Ramos (cell line): ENCODE measurements around the gene METRNL.

Source experiments
- in situ Hi-C: fragments of 300-500 bp; cut with MboI; formaldehyde crosslinking; loops from one replicate; pipeline ENCODE4 v1.14.3; 2022; ENCODE audit warnings: low sequenced_read_pairs; ENCODE audit not compliant: unreplicated experiment

The METRNL gene

GRCh38 chr17:83089328-83090132, 10.1 kb downstream of the METRNL start:
- in situ Hi-C loops, result no loop called here

GRCh38 chr17:83090444-83091256, 11.2 kb downstream of the METRNL start:
- in situ Hi-C loops, result no loop called here

GRCh38 chr17:83091257-83092141, 12.1 kb downstream of the METRNL start:
- in situ Hi-C loops, result no loop called here

GRCh38 chr17:83092186-83092585, 12.8 kb downstream of the METRNL start:
- in situ Hi-C loops, result no loop called here

GRCh38 chr17:83092931-83093330, 13.5 kb downstream of the METRNL start:
- in situ Hi-C loops, result no loop called here

GRCh38 chr17:83093506-83093905, 14.1 kb downstream of the METRNL start:
- in situ Hi-C loops, result no loop called here

GRCh38 chr17:83094291-83094690, 14.9 kb downstream of the METRNL start:
- in situ Hi-C loops, result no loop called here

- in situ Hi-C loops, result no loop called here
Observed at GRCh38 chr17:83095016-83095415, 15.6 kb downstream of the METRNL start.

GRCh38 chr17:83096401-83097224, 17.2 kb downstream of the METRNL start:
- in situ Hi-C loops, result no loop called here

- in situ Hi-C loops, result no loop called here
Observed at GRCh38 chr17:83097831-83098230, 18.4 kb downstream of the METRNL start.

GRCh38 chr17:83098241-83099085, 19.1 kb downstream of the METRNL start:
- in situ Hi-C loops, result no loop called here

- in situ Hi-C loops, result no loop called here
Observed at GRCh38 chr17:83099086-83099555, 19.7 kb downstream of the METRNL start.

GRCh38 chr17:83099570-83100181, 20.3 kb downstream of the METRNL start:
- in situ Hi-C loops, result no loop called here

- in situ Hi-C loops, result no loop called here
Observed at GRCh38 chr17:83100220-83100852, 20.9 kb downstream of the METRNL start.

- in situ Hi-C loops, result no loop called here
Observed at GRCh38 chr17:83100853-83101391, 21.5 kb downstream of the METRNL start.

- in situ Hi-C loops, result no loop called here
Observed at GRCh38 chr17:83101805-83102480, 22.5 kb downstream of the METRNL start.
